HepG2 (cell line): ENCODE results near the gene MGLL. TPM values are rescaled to one million over a fixed set of nuclear protein-coding genes. Genes with fewer than 3 reads are reported as not detected.

ENCODE experiments used
- MEIS1 ChIP-seq: sonication (generic); formaldehyde crosslinking; IDR thresholded peaks from 2 replicates; pipeline ENCODE4 v1.9.0; 2021; ENCODE audit warnings: mild to moderate bottlenecking, missing genetic modification reagents, moderate library complexity, borderline replicate concordance
- SRF ChIP-seq: IDR thresholded peaks from 2 replicates; pipeline ENCODE4 v1.6.1; 2011; ENCODE audit warnings: mild to moderate bottlenecking, low read depth, low read length, moderate library complexity
- ZNF121 ChIP-seq: sonication (generic); formaldehyde crosslinking; IDR thresholded peaks from 2 replicates; pipeline ENCODE4 v1.5.0; 2020; ENCODE audit warnings: mild to moderate bottlenecking, missing genetic modification reagents
- ZNF441 ChIP-seq: sonication (generic); formaldehyde crosslinking; IDR thresholded peaks from 2 replicates; pipeline ENCODE4 v1.7.0; 2021; ENCODE audit warnings: missing genetic modification reagents, borderline replicate concordance
- ZNF558 ChIP-seq: sonication (generic); formaldehyde crosslinking; IDR thresholded peaks from 2 replicates; pipeline ENCODE4 v1.9.0; 2022; ENCODE audit warnings: mild to moderate bottlenecking, missing genetic modification reagents, borderline replicate concordance
- ZNF607 ChIP-seq: sonication (generic); formaldehyde crosslinking; IDR thresholded peaks from 2 replicates; pipeline ENCODE4 v1.5.1; 2020; ENCODE audit warnings: missing genetic modification reagents, mild to moderate bottlenecking, borderline replicate concordance
- ZNF713 ChIP-seq: sonication (generic); formaldehyde crosslinking; IDR thresholded peaks from 2 replicates; pipeline ENCODE4 v1.4.0; 2020; ENCODE audit warnings: mild to moderate bottlenecking, missing genetic modification reagents
- polyA plus RNA-seq, 8 experiments: library from polyadenylated mRNA; depleted of rRNA in 3 of 8; stranded (reverse) in 7 of 8; unstranded in 1 of 8; fragments of >200 nt; fragmentation: Illumina TruSeq in 4 of 8; extraction: Trizol in 4 of 8; gene quantifications; 2 replicates each; pipeline versions ENCODE4 v1.2.1 to v1.2.3, GENCODE V29; 2011 to 2016; ENCODE audit warnings: low read depth in 4 of 8, missing spikeins in 1 of 8, mixed read lengths in 1 of 8; ENCODE audit not compliant: insufficient read depth in 1 of 8
- total RNA-seq, 5 experiments: library from RNA; depleted of rRNA; stranded (reverse); fragments of >200 nt; fragmentation: Illumina TruSeq; extraction: Trizol; gene quantifications; 2 replicates each; pipeline ENCODE4 v1.2.3, GENCODE V29; 2016; ENCODE audit warnings: low read depth in 1 of 5
- TF ChIP-seq, protein P1 (sequence below): sonication (generic); formaldehyde crosslinking; IDR thresholded peaks from 2 replicates; pipeline ENCODE4 v1.5.0; 2020; ENCODE audit warnings: missing genetic modification reagents
- TF ChIP-seq, protein P2 (sequence below): fragments of 450-650 bp; IDR thresholded peaks from 2 replicates; pipeline ENCODE4 v1.6.1; 2017

Gene MGLL
- total and polyA plus RNA-seq, 2 of the 13 experiments (the other 11 are each of a cell fraction or from before 2014, with no cell fraction given): not detected

DNA sequence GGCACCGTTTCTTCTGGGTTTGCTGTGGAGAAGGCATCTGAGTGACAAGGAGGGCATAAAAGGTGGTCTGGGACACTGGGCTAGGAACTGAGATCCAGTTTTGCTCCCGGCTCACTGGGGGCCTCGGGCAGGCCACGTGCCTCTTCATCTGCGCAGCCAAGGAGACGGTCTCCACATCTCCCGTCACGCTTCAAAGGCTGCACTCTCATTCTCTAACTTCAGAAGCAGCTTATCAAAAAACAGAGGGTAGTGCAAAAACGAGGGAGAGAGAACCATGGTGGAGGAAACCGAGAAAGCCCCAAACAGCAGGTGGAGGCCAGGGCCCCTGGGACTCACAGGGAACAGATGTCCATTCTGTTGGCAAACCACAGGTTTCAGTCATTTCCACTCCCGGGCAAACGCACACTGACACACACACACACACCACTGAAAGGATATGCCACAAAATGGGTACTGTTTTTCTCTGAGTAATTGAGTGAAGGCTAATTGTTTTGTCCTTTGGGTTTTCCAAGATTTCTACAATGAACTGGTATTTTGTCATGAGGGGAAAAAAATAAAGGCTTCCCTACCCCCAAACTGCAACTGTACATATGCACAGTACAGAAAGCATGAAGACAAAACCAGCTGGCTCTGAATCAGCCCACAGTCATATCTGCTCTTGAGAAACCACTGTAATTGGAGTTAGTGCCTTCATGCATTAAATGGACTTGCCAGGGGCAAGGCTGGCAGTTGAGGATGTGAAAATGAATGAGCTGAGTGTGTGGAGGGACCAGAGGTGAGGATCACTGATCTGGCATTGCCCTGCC, 71.9 kb downstream of the MGLL start (continued):
- TF ChIP-seq, protein P1, sequence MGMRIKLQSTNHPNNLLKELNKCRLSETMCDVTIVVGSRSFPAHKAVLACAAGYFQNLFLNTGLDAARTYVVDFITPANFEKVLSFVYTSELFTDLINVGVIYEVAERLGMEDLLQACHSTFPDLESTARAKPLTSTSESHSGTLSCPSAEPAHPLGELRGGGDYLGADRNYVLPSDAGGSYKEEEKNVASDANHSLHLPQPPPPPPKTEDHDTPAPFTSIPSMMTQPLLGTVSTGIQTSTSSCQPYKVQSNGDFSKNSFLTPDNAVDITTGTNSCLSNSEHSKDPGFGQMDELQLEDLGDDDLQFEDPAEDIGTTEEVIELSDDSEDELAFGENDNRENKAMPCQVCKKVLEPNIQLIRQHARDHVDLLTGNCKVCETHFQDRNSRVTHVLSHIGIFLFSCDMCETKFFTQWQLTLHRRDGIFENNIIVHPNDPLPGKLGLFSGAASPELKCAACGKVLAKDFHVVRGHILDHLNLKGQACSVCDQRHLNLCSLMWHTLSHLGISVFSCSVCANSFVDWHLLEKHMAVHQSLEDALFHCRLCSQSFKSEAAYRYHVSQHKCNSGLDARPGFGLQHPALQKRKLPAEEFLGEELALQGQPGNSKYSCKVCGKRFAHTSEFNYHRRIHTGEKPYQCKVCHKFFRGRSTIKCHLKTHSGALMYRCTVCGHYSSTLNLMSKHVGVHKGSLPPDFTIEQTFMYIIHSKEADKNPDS (CRISPR knock-in tag): no peak
- TF ChIP-seq ZNF607 (CRISPR knock-in tag) (no peak), ZNF558 (CRISPR knock-in tag) (no peak), MEIS1 (CRISPR knock-in tag) (no peak), ZNF441 (CRISPR knock-in tag) (no peak), ZNF121 (CRISPR knock-in tag) (no peak), SRF (no peak), ZNF713 (CRISPR knock-in tag) (no peak)
- TF ChIP-seq, protein P2, sequence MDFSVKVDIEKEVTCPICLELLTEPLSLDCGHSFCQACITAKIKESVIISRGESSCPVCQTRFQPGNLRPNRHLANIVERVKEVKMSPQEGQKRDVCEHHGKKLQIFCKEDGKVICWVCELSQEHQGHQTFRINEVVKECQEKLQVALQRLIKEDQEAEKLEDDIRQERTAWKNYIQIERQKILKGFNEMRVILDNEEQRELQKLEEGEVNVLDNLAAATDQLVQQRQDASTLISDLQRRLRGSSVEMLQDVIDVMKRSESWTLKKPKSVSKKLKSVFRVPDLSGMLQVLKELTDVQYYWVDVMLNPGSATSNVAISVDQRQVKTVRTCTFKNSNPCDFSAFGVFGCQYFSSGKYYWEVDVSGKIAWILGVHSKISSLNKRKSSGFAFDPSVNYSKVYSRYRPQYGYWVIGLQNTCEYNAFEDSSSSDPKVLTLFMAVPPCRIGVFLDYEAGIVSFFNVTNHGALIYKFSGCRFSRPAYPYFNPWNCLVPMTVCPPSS: no peak
